Immature natural killer cell (primary cell): ENCODE measurements around the gene ANAPC1. TPM values are rescaled to one million over a fixed set of nuclear protein-coding genes. Genes with fewer than 3 reads are reported as not detected.
"Not testable (repeated sequence)": the region's sequence is repeated elsewhere in the genome, so short reads cannot be mapped to it uniquely, and the experiment has no call there.

ENCODE experiments used
- DNase-seq, 3 donors: peaks; one replicate each; pipeline ENCODE4 v3.0.0; 2022; ENCODE audit warnings: mixed read lengths in 1 of 3
- H3K27ac Mint-ChIP-seq, 6 donors: one replicate each; pipeline ENCODE4 v1.8.0; 2020; ENCODE audit warnings: mixed read lengths in 6 of 6, mild to moderate bottlenecking in 5 of 6, inconsistent platforms in 4 of 6, moderate library complexity in 3 of 6
- H3K27me3 Mint-ChIP-seq, 3 donors: one replicate each; pipeline ENCODE4 v1.8.0; 2020 to 2021; ENCODE audit warnings: low read depth in 3 of 3, mild to moderate bottlenecking in 3 of 3, mixed read lengths in 3 of 3, moderate library complexity in 3 of 3, inconsistent platforms in 1 of 3
- H3K36me3 Mint-ChIP-seq, 3 donors: one replicate each; pipeline ENCODE4 v1.8.0; 2020; ENCODE audit warnings: mixed read lengths in 3 of 3, inconsistent platforms in 2 of 3, mild to moderate bottlenecking in 2 of 3
- H3K4me1 Mint-ChIP-seq, 2 donors: one replicate each; pipeline ENCODE4 v1.8.0; 2020; ENCODE audit warnings: inconsistent platforms in 2 of 2, mild to moderate bottlenecking in 2 of 2, mixed read lengths in 2 of 2, moderate library complexity in 1 of 2
- H3K4me3 Mint-ChIP-seq, 5 donors: one replicate each; pipeline ENCODE4 v1.8.0; 2020; ENCODE audit warnings: mild to moderate bottlenecking in 5 of 5, mixed read lengths in 5 of 5, inconsistent platforms in 3 of 5, moderate library complexity in 3 of 5
- H3K9me3 Mint-ChIP-seq, 6 donors: one replicate each; pipeline ENCODE4 v1.8.0; 2020; ENCODE audit warnings: mild to moderate bottlenecking in 6 of 6, mixed read lengths in 6 of 6, inconsistent platforms in 4 of 6, moderate library complexity in 3 of 6
- polyA plus RNA-seq, 3 donors: library from polyadenylated mRNA; unstranded; fragments of 300-500 nt; fragmentation: Illumina TruSeq; gene quantifications; one replicate each; pipeline ENCODE4 v1.2.3, GENCODE V29; 2021

ANAPC1 gene
- polyA plus RNA-seq, 3 donors from 2014 or later, result 9.0 to 20.8 (median 13.7) TPM

- H3K9me3 Mint-ChIP-seq, result peaks cover 0 to 11% (median 6%) of the 10 kb centered on the region in 6 donors
- H3K36me3 Mint-ChIP-seq, DNase-seq, H3K27ac Mint-ChIP-seq, H3K4me3 Mint-ChIP-seq, H3K4me1 Mint-ChIP-seq, H3K27me3 Mint-ChIP-seq: not testable (repeated sequence)
Observed at GRCh38 chr2:111760697-111761284, 123.2 kb downstream of the ANAPC1 start.

GRCh38 chr2:111752533-111752932, 131.5 kb downstream of the ANAPC1 start:
- not testable (repeated sequence) for H3K4me3 Mint-ChIP-seq, H3K9me3 Mint-ChIP-seq, H3K36me3 Mint-ChIP-seq, H3K27ac Mint-ChIP-seq, DNase-seq, H3K27me3 Mint-ChIP-seq, H3K4me1 Mint-ChIP-seq

GRCh38 chr2:111750641-111751040, 133.4 kb downstream of the ANAPC1 start:
- H3K27ac Mint-ChIP-seq, H3K9me3 Mint-ChIP-seq, H3K4me1 Mint-ChIP-seq, H3K4me3 Mint-ChIP-seq, H3K36me3 Mint-ChIP-seq, DNase-seq, H3K27me3 Mint-ChIP-seq: not testable (repeated sequence)

DNA sequence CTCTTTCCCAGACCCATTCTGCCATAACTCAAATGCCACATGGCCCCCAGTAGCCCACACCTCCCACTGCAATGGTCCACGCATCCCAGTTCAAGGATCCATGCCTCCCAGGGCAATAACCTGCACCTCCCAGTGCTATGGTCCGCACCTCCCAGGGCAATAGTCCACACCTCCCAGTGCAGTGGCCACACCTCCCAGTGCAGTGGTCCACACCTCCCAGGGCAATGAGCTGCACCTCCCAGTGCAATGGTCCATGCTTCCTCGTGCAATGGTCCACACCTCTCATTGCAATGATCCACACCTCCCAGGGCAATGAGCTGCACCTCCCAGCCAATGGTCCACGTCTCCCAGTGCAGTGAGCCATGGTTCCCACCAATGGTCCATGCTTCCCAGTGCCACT, 135.6 kb downstream of the ANAPC1 start:
- H3K4me1 Mint-ChIP-seq, H3K27me3 Mint-ChIP-seq, H3K36me3 Mint-ChIP-seq, H3K4me3 Mint-ChIP-seq, DNase-seq, H3K9me3 Mint-ChIP-seq, H3K27ac Mint-ChIP-seq: not testable (repeated sequence)

DNA sequence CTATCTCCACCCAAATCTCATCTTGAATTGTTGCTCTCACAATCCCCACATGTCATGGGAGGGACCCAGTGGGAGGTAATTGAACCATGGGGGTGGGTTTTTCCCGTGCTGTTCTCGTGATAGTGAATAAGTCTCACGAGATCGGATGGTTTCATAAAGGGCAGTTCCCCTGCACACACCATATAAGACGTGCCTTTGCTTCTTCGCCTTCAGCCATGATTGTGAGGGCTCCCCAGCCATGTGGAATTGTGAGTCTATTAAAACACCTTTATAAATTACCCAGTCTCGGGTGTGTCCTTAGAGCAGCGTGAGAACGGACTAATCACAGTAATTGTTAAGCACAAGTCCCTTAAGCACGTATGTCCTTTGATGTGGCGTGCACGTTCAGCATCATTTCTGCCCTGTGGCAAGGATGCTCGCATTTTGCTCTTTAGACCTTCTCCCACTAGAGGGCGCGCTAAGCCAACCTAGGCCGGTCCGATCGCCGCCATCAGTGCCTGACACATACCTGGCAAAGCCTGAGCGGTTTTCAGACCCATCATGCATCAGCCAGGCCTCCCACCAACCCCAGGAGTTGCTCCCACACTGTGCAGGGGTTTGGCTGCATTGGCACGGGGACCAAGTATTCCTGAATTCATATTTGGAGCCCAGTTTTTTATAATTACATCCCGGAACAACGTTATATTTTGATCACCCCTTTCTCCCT, 136.4 kb downstream of the ANAPC1 start:
- H3K27me3 Mint-ChIP-seq, H3K27ac Mint-ChIP-seq, H3K36me3 Mint-ChIP-seq: not testable (repeated sequence)

GRCh38 chr2:111744751-111745150, 139.2 kb downstream of the ANAPC1 start:
- H3K4me3 Mint-ChIP-seq, H3K4me1 Mint-ChIP-seq, DNase-seq, H3K27me3 Mint-ChIP-seq, H3K9me3 Mint-ChIP-seq, H3K27ac Mint-ChIP-seq, H3K36me3 Mint-ChIP-seq: not testable (repeated sequence)

More for the DNA sequence above, 136.4 kb downstream of the ANAPC1 start:
- not testable (repeated sequence) for H3K4me1 Mint-ChIP-seq, H3K4me3 Mint-ChIP-seq, H3K9me3 Mint-ChIP-seq
- peak; percentile 43 to 70 (median 50) for DNase-seq

DNA sequence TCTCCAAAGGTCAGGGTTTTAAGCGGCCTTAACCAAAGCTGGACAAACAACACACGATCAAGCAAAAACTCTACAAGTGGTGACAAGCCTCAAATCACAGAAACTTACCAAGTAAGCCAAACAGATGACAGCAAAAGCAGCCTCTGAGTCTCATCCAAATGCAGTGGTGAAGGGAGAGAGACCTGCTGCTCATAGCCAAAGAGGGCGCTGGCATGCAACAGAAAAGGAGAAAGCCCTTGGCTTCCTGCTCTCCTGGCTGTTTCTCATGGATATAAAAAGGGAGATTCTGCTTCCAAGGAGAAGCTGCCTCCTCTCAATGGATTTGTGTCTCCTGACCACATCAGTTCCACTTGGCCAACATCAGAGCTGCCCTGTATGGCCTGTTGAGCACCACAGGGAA, 142.5 kb downstream of the ANAPC1 start:
- H3K27ac Mint-ChIP-seq, H3K27me3 Mint-ChIP-seq, H3K4me1 Mint-ChIP-seq, H3K36me3 Mint-ChIP-seq, H3K9me3 Mint-ChIP-seq, DNase-seq, H3K4me3 Mint-ChIP-seq: not testable (repeated sequence)

DNA sequence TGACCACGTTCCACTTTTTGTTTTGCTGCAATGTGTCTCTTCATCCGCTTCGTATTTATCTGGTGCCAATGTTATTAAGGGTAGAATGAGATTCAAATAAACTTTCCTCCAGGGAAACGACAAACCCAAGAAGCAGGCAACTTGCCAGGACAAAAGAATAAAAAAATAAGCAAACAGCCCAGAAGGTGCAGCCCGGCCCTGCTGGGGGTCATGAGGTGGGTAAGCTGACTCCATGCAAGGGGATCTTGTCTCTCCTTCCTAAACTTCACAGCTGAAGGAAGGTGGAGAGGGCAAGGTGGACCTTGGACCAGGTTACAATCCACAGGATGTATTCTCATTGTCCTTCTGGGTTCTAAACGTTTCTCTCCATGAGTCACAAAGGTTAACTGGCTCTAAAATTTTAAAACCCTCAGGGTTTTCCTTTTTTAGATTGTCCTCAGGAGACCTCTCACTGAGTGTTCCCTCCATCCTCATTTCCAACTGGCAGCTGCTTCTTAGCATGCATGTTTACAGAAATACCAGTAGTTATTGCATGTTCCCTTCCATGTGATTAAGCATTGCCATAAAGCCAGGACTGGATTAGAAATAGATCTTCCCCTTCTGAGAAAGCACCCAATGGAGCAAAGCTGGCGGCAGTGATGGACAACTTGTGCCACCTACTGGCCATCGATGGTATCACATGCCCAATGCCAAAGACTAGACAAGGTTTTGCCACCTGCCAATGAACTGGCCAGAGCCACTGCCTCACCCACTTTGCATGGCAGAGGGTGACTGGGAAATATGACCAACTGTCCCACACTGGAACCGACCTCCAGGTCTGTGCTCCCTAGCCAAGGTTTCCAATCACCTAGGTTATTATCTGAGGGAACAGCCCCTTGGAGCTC, 147.9 kb downstream of the ANAPC1 start:
- H3K9me3 Mint-ChIP-seq, H3K4me1 Mint-ChIP-seq, H3K4me3 Mint-ChIP-seq, H3K27me3 Mint-ChIP-seq, H3K36me3 Mint-ChIP-seq, H3K27ac Mint-ChIP-seq: not testable (repeated sequence)
- DNase-seq, result peak; percentile 10 to 22 (median 21)

DNA sequence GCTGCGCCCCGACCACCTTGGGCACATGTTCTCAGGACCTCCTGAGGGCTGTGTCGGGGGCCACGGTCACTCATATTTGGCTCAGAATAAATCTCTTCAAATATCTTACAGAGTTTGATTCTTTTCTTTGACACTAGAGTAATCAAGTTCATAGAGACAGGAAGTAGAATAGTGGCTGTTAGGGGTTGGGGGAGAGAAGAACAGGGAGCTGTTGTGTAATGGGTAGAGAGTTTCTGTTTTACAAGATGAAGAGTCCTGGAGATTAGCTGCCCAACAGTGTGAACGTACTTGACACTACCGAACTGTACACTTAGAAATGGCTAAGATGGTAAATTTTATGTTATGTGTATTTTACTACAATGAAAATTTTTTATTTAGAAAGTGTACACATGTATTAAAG, 148.6 kb downstream of the ANAPC1 start:
- H3K36me3 Mint-ChIP-seq, result not testable (repeated sequence)

DNA sequence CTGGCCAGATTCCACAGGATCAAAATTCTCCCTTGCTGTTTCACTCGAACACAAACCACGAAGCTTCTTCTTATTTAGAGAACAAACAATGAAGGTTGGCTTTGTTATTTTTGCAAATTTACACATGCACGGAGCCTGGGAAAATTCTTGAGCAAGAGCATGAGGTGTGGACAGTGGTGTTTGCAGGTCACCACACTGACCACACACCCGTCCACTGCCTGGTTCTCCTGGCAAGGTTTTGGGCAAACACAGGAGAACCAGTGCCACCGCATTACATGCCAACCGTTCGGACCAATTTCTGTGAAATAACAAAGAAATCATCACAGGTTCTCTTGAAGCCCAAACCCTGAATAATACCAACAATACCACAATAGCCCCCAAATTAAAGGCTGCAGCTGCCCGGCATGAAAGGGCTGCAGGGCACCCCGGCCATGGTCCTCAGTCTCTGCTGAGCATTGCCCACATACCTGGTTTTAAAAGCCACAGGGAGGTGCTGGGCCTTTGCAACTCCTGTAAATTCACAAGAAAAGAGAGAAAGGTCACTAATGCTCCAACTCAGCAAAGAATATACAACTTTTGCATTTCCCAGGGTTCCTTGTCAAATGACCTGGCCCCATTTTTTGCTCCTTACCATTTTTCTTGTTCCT, 154.1 kb downstream of the ANAPC1 start:
- not testable (repeated sequence) for H3K4me3 Mint-ChIP-seq, H3K27me3 Mint-ChIP-seq, H3K9me3 Mint-ChIP-seq, H3K27ac Mint-ChIP-seq, H3K4me1 Mint-ChIP-seq, DNase-seq, H3K36me3 Mint-ChIP-seq

More for the DNA sequence above, 148.6 kb downstream of the ANAPC1 start:
- DNase-seq, H3K27ac Mint-ChIP-seq, H3K9me3 Mint-ChIP-seq, H3K4me3 Mint-ChIP-seq, H3K4me1 Mint-ChIP-seq, H3K27me3 Mint-ChIP-seq: not testable (repeated sequence)

DNA sequence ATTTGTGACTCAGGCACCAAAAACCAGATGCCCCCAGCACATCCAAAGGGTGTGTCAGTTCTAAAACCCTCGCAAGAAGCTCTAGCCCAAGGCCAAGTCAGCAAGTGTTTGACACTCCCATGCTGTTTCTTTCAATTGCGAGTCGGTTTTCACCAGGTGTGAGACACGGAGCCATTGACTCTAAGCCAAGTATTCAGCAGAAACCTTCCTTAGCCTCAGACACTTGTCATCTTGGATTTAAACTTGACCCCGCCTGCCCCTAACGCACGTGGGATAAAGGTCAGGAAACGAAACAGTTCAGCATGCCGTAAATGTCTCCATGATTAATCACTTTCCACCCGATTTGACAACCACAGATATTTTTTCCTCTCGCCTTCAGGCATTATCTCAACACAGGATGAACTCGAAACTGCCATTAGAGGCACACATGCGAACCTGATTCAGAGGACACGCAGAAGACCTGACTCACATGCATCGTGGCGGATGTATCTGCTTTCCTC, 156.3 kb downstream of the ANAPC1 start:
- not testable (repeated sequence) for H3K36me3 Mint-ChIP-seq, H3K9me3 Mint-ChIP-seq, H3K27me3 Mint-ChIP-seq, H3K4me3 Mint-ChIP-seq, DNase-seq, H3K4me1 Mint-ChIP-seq, H3K27ac Mint-ChIP-seq

- H3K27me3 Mint-ChIP-seq, DNase-seq, H3K36me3 Mint-ChIP-seq, H3K9me3 Mint-ChIP-seq, H3K4me1 Mint-ChIP-seq, H3K27ac Mint-ChIP-seq, H3K4me3 Mint-ChIP-seq: not testable (repeated sequence)
Observed at GRCh38 chr2:111725742-111726141, 158.3 kb downstream of the ANAPC1 start.

DNA sequence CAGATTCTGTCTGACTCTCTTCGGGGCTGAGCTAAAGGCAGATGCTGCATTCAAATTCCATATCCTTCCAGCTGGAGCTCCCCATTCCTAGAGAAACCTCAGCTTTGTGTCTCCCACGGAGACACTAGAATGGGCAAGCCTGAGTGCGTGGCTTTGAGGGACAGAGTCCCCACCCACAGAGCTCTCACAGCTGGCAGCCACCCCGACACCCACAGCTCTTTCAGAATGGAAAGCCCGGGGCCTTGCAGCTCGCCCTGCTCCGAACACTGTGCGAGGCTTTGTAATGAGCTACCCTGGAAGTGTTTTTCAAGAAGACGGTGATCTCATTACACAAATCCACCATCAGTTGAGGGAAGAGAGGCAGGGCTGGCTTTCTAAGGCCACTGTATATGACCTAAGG, 164.4 kb downstream of the ANAPC1 start:
- not testable (repeated sequence) for H3K27me3 Mint-ChIP-seq, H3K9me3 Mint-ChIP-seq, DNase-seq, H3K4me1 Mint-ChIP-seq, H3K36me3 Mint-ChIP-seq, H3K27ac Mint-ChIP-seq, H3K4me3 Mint-ChIP-seq
